SK-N-SH (cell line): ENCODE measurements around the gene TBL1XR1. TPM values are rescaled to one million over a fixed set of nuclear protein-coding genes. Genes with fewer than 3 reads are reported as not detected.

ENCODE experiments used
- CTCF ChIA-PET: fragments of 300-600, 350-600 bp; formaldehyde crosslinking; extraction: SDS; loops from one replicate; lab custom pipeline; 2021; lab: Yijun Ruan, JAX
- POLR2A ChIA-PET: fragments of 350-600 bp; sonication (Branson Sonifier 250); formaldehyde crosslinking; extraction: SDS; loops from one replicate; lab custom pipeline; 2020; ENCODE audit warnings: antibody characterized with exemption, inconsistent platforms; lab: Yijun Ruan, JAX
- DNase-seq: peaks from one replicate; pipeline ENCODE4 v3.0.0; 2012
- H2AFZ ChIP-seq: fragments of 200-600 bp; sonication (generic); 2 replicates; pipeline ENCODE4 v1.8.1; 2016; ENCODE audit warnings: antibody characterized with exemption, mild to moderate bottlenecking, low read depth
- H3F3A ChIP-seq: fragments of 200-600 bp; sonication (generic); replicated peaks from 2 replicates; pipeline ENCODE3; 2016; ENCODE audit warnings: antibody characterized with exemption, mild to moderate bottlenecking; ENCODE audit not compliant: insufficient read depth
- H3K27ac ChIP-seq, 2 experiments: fragments of 200-500 bp in 1 of 2; fragments of 200-600 bp in 1 of 2; sonication (Bioruptor generic) in 1 of 2; sonication (generic), shearing (Covaris generic) in 1 of 2; 2 replicates each; pipeline versions ENCODE4 v1.5.1 to v1.6.1; 2014 to 2016; ENCODE audit warnings: low read depth in 2 of 2, inconsistent platforms in 1 of 2, low read length in 1 of 2, mild to moderate bottlenecking in 1 of 2, mixed read lengths in 1 of 2
- H3K27me3 ChIP-seq: fragments of 200-600 bp; sonication (generic), shearing (Covaris generic); 2 replicates; pipeline ENCODE4 v1.6.1; 2016; ENCODE audit warnings: mixed run types; ENCODE audit not compliant: insufficient read depth
- H3K36me3 ChIP-seq, 2 experiments: fragments of 200-500 bp in 1 of 2; fragments of 200-600 bp in 1 of 2; sonication (Bioruptor generic) in 1 of 2; sonication (generic) in 1 of 2; replicated peaks in 1 of 2; 2 replicates each; pipeline versions ENCODE3 to v1.5.1; 2014 to 2016; ENCODE audit warnings: low read length in 1 of 2, mild to moderate bottlenecking in 1 of 2; ENCODE audit not compliant: insufficient read depth in 2 of 2, control insufficient read depth in 1 of 2
- H3K4me1 ChIP-seq, 2 experiments: fragments of 200-500 bp in 1 of 2; fragments of 200-600 bp in 1 of 2; sonication (Bioruptor generic) in 1 of 2; sonication (generic), shearing (Covaris generic) in 1 of 2; 2 replicates each; pipeline versions ENCODE4 v1.5.1 to v1.6.1; 2014 to 2016; ENCODE audit warnings: low read depth in 1 of 2, low read length in 1 of 2, mixed run types in 1 of 2; ENCODE audit not compliant: insufficient read depth in 2 of 2, control insufficient read depth in 1 of 2
- H3K4me2 ChIP-seq: fragments of 200-600 bp; sonication (generic), shearing (Covaris generic); 2 replicates; pipeline ENCODE4 v1.6.1; 2017; ENCODE audit warnings: mixed run types
- H3K4me3 ChIP-seq, 2 experiments: fragments of 200-500 bp in 1 of 2; fragments of 200-600 bp in 1 of 2; sonication (Bioruptor generic) in 1 of 2; sonication (generic), shearing (Covaris generic) in 1 of 2; 2 replicates each; pipeline versions ENCODE4 v1.5.1 to v1.8.1; 2014 to 2016; ENCODE audit warnings: low read depth in 2 of 2, inconsistent platforms in 1 of 2, low read length in 1 of 2, mild to moderate bottlenecking in 1 of 2, mixed read lengths in 1 of 2, moderate library complexity in 1 of 2
- H3K79me2 ChIP-seq: fragments of 200-600 bp; sonication (generic); 2 replicates; pipeline ENCODE4 v1.8.1; 2017; ENCODE audit warnings: mild to moderate bottlenecking; ENCODE audit not compliant: insufficient read depth
- H3K9ac ChIP-seq: fragments of 200-600 bp; sonication (generic); 2 replicates; pipeline ENCODE4 v1.6.1; 2017; ENCODE audit warnings: mixed run types
- H3K9me2 ChIP-seq: fragments of 200-600 bp; sonication (generic); 2 replicates; pipeline ENCODE4 v1.6.1; 2017; ENCODE audit warnings: mixed run types
- H3K9me3 ChIP-seq: fragments of 200-600 bp; sonication (generic); 2 replicates; pipeline ENCODE4 v1.6.1; 2017; ENCODE audit warnings: mixed run types, mild to moderate bottlenecking, moderate library complexity
- H4K20me1 ChIP-seq: fragments of 200-600 bp; sonication (generic); 2 replicates; pipeline ENCODE4 v1.6.1; 2017; ENCODE audit warnings: mild to moderate bottlenecking, mixed run types; ENCODE audit not compliant: insufficient read depth
- FOSL2 ChIP-seq: IDR thresholded peaks from 2 replicates; pipeline ENCODE4 v1.4.0; 2012; ENCODE audit warnings: low read depth, mild to moderate bottlenecking, moderate library complexity, borderline replicate concordance
- FOXM1 ChIP-seq: IDR thresholded peaks from 2 replicates; pipeline ENCODE4 v1.4.0; 2012; ENCODE audit warnings: low read depth, mild to moderate bottlenecking
- MEF2A ChIP-seq: IDR thresholded peaks from 2 replicates; pipeline ENCODE4 v1.4.0; 2012; ENCODE audit warnings: low read depth, borderline replicate concordance
- MXI1 ChIP-seq: IDR thresholded peaks from 2 replicates; pipeline ENCODE4 v1.6.1; 2012; ENCODE audit warnings: mild to moderate bottlenecking, low read depth, low read length, improper control_type of control experiment
- POLR2AphosphoS5 ChIP-seq: IDR thresholded peaks from 2 replicates; pipeline ENCODE4 v1.6.1; 2012; ENCODE audit warnings: low read depth, low read length
- RCOR1 ChIP-seq: fragments of 150-350 bp; IDR thresholded peaks from 2 replicates; pipeline ENCODE4 v1.6.1; 2017; ENCODE audit warnings: antibody characterized with exemption, low read length
- RXRA ChIP-seq: IDR thresholded peaks from 2 replicates; pipeline ENCODE4 v1.4.0; 2012; ENCODE audit warnings: low read depth, mild to moderate bottlenecking, borderline replicate concordance
- SMC3 ChIP-seq: IDR thresholded peaks from 2 replicates; pipeline ENCODE4 v1.6.1; 2012; ENCODE audit warnings: low read depth, low read length, improper control_type of control experiment
- TAF1 ChIP-seq: IDR thresholded peaks from 2 replicates; pipeline ENCODE4 v1.6.1; 2012; ENCODE audit warnings: low read depth, mild to moderate bottlenecking, low read length, moderate library complexity, borderline replicate concordance
- TEAD4 ChIP-seq: IDR thresholded peaks from 2 replicates; pipeline ENCODE4 v1.4.0; 2012; ENCODE audit warnings: mild to moderate bottlenecking, borderline replicate concordance; ENCODE audit not compliant: insufficient read depth
- WGBS: methylation state at CpG from one replicate; pipeline ENCODE4 v1.1.6; 2017; ENCODE audit warnings: low lambda C conversion rate; 5-methylcytosine and 5-hydroxymethylcytosine counted together
- polyA plus RNA-seq, 3 experiments: library from polyadenylated mRNA; depleted of rRNA; stranded (reverse); fragments of >200 nt; gene quantifications; 2 replicates each; pipeline ENCODE4 v1.2.3, GENCODE V29; 2012
- TF ChIP-seq, protein P1 (sequence below): IDR thresholded peaks from 2 replicates; pipeline ENCODE4; 2012
- TF ChIP-seq, protein P2 (sequence below): IDR thresholded peaks from 2 replicates; pipeline ENCODE4 v1.4.0; 2012; ENCODE audit warnings: low read depth
- TF ChIP-seq, protein P3 (sequence below): IDR thresholded peaks from 2 replicates; pipeline ENCODE4 v1.4.0; 2012; ENCODE audit warnings: low read depth, borderline replicate concordance

Gene TBL1XR1
- polyA plus RNA-seq, 1 of the 3 experiments (the other 2 are of a cell fraction) = 20.9 TPM

DNA sequence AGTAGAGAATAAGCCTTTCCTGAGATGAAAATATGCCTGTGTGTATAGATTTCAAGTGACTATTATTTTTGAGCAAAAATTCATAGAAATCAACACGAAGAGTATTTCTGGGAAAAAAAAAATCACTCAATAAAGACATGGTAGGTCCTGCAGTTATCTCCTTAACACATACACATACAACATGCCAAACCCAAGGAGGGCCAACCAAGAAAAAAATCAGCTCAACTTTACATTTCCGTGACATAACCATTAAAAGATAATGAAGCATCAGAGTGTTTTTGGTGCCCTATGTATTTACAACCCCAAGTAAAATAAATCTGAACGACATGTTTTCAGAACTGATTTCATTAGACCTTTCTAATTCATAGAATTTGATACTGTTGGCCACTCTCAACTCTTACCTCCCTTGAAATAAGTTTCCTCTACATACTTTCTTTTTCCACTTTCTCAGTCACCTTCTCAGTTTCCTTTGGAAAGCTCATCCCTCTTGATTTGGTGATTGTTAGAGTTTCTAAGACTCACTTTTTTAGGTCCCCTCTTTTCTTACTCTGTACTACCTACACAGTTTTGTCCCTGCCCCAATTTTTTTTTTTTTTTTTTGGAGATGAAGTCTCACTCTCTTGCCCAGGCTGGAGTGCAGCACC is 162.3 kb downstream of the TBL1XR1 start (continued):
- TF ChIP-seq, protein P1, sequence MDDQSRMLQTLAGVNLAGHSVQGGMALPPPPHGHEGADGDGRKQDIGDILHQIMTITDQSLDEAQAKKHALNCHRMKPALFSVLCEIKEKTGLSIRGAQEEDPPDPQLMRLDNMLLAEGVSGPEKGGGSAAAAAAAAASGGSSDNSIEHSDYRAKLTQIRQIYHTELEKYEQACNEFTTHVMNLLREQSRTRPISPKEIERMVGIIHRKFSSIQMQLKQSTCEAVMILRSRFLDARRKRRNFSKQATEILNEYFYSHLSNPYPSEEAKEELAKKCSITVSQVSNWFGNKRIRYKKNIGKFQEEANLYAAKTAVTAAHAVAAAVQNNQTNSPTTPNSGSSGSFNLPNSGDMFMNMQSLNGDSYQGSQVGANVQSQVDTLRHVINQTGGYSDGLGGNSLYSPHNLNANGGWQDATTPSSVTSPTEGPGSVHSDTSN = no peak
- TF ChIP-seq MXI1 = no peak
- TF ChIP-seq, protein P2, sequence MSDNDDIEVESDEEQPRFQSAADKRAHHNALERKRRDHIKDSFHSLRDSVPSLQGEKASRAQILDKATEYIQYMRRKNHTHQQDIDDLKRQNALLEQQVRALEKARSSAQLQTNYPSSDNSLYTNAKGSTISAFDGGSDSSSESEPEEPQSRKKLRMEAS = no peak

DNA sequence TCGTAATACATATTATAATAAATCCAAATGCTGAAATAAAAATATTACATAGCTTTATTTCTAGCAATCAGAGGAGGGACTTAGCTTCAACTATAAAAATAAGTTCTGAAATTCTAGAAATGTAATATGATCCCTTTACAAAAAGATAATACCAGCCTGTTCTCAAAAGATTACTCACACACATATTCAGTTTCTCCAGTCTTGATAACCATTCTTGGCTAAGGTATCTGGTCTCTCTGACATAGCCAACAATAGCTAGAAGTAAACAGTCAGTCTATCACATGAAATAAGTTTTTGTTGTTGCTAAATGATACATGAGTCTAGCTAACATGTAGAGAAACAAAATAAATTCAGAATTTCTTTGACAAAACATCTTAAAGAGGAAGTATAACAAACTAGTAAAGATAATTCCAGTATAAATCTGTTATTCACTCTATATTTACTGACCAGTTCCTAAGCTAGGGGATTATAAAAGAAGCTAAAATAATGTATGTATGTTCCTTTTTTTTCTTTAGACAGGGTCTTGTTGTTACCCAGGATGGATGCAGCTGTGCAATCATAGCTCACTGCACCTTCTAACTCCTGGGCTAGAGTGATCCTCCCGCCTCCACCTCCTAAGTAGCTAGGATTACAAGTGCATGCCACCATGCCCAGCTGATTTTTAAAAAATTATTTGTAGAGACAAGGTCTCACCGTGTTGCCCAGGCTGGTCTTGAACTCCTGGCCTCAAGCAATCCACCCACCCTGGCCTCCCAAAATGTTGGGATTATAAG is 170.6 kb downstream of the TBL1XR1 start:
- no peaks in the 10 kb centered on the region for H3K27me3 ChIP-seq
- peaks cover 63 to 67% of the 10 kb centered on the region in 2 experiments for H3K36me3 ChIP-seq
- CTCF ChIA-PET = interaction anchor here (0.6 to 0.9 kb wide), 2 partner anchors 244 to 696 kb away, joined by 3 read pairs; no protein-coding TSS in a partner anchor
- peaks cover 5% of the 10 kb centered on the region for H3F3A ChIP-seq
- H3K79me2 ChIP-seq = no peaks in the 10 kb centered on the region; the same call in 1 of the 2 replicates
- no peaks in the 10 kb centered on the region for H4K20me1 ChIP-seq
- 0 out of 2 replicates have a peak overlapping the region, but pooled peaks have one; percentile 8 for H3K4me2 ChIP-seq
- H3K9ac ChIP-seq = no peak overlapping the region
- H3K4me1 ChIP-seq = peaks cover 0 to 7% of the 10 kb centered on the region in 2 experiments; a peak in 1 of 4 replicates
- TF ChIP-seq MXI1 = no peak
- TF ChIP-seq RXRA = no peak
- TF ChIP-seq MEF2A = no peak
- no peak for TF ChIP-seq POLR2AphosphoS5
- no peak for TF ChIP-seq TAF1
- TF ChIP-seq, protein P3, sequence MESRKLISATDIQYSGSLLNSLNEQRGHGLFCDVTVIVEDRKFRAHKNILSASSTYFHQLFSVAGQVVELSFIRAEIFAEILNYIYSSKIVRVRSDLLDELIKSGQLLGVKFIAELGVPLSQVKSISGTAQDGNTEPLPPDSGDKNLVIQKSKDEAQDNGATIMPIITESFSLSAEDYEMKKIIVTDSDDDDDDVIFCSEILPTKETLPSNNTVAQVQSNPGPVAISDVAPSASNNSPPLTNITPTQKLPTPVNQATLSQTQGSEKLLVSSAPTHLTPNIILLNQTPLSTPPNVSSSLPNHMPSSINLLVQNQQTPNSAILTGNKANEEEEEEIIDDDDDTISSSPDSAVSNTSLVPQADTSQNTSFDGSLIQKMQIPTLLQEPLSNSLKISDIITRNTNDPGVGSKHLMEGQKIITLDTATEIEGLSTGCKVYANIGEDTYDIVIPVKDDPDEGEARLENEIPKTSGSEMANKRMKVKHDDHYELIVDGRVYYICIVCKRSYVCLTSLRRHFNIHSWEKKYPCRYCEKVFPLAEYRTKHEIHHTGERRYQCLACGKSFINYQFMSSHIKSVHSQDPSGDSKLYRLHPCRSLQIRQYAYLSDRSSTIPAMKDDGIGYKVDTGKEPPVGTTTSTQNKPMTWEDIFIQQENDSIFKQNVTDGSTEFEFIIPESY = no peak
- no peak for TF ChIP-seq RCOR1
- TF ChIP-seq FOXM1 = no peak
- no peak for TF ChIP-seq SMC3
- TF ChIP-seq, protein P2 = no peak
- no peak for TF ChIP-seq TEAD4
- no peak for TF ChIP-seq FOSL2
- H3K9me2 ChIP-seq = no peaks in the 10 kb centered on the region
- DNase-seq = no peak
- WGBS = 97% methylated on average over 3 of the region's 3 CpGs
- no peak overlapping the region for H3K27ac ChIP-seq
- no peaks in the 10 kb centered on the region for H3K9me3 ChIP-seq
- POLR2A ChIA-PET = no interaction called here
- H2AFZ ChIP-seq = no peak overlapping the region
- H3K4me3 ChIP-seq = no peak overlapping the region
